HG03521 (cell line): ENCODE data around the gene MED15.
"Not testable (repeated sequence)": the region's sequence is repeated elsewhere in the genome, so short reads cannot be mapped to it uniquely, and the experiment has no call there.

Source experiments
- ATAC-seq: cut with Tn5 transposase; IDR thresholded peaks from one replicate; pipeline ENCODE4 v1.9.1; 2021; ENCODE audit warnings: mild to moderate bottlenecking, moderate library complexity; ENCODE audit not compliant: unreplicated experiment

MED15 gene

GRCh38 chr22:20530368-20531153, 23.2 kb downstream of the MED15 start:
- no peak for ATAC-seq

GRCh38 chr22:20531154-20531403, 23.7 kb downstream of the MED15 start:
- ATAC-seq, result no peak

- ATAC-seq, result no peak
These were observed 24.2 kb downstream of the MED15 start for GRCh38 chr22:20531404-20532201.

GRCh38 chr22:20532256-20532993, 25.0 kb downstream of the MED15 start:
- ATAC-seq, result no peak

- no peak for ATAC-seq
These were observed 25.9 kb downstream of the MED15 start for GRCh38 chr22:20533095-20533878.

GRCh38 chr22:20533879-20534265, 26.5 kb downstream of the MED15 start:
- no peak for ATAC-seq

GRCh38 chr22:20536590-20537324, 29.3 kb downstream of the MED15 start:
- no peak for ATAC-seq

- no peak for ATAC-seq
These were observed 29.9 kb downstream of the MED15 start for GRCh38 chr22:20537325-20537756.

GRCh38 chr22:20537983-20538382, 30.6 kb downstream of the MED15 start:
- ATAC-seq, result no peak

GRCh38 chr22:20538875-20539274, 31.5 kb downstream of the MED15 start:
- ATAC-seq, result not testable (repeated sequence)

GRCh38 chr22:20542055-20542454, 34.6 kb downstream of the MED15 start:
- no peak for ATAC-seq

- ATAC-seq, result no peak
These were observed 35.3 kb downstream of the MED15 start for GRCh38 chr22:20542736-20543135.

GRCh38 chr22:20545318-20545634, 37.9 kb downstream of the MED15 start:
- ATAC-seq, result not testable (repeated sequence)

- ATAC-seq, result no peak
These were observed 38.5 kb downstream of the MED15 start for GRCh38 chr22:20545681-20546521.

GRCh38 chr22:20546541-20546950, 39.1 kb downstream of the MED15 start:
- ATAC-seq, result no peak

- no peak for ATAC-seq
These were observed 39.6 kb downstream of the MED15 start for GRCh38 chr22:20547029-20547428.

GRCh38 chr22:20548806-20549205, 41.4 kb downstream of the MED15 start:
- no peak for ATAC-seq

- no peak for ATAC-seq
These were observed 41.9 kb downstream of the MED15 start for GRCh38 chr22:20549232-20549841.
